Parathyroid adenoma (tissue), 2 donors: ENCODE measurements around the gene SPPL3.

Experiments
- H2AFZ ChIP-seq: fragments of 300-600 bp; sonication (generic); one replicate; pipeline ENCODE4 v1.7.0; 2017; ENCODE audit warnings: antibody characterized with exemption, mild to moderate bottlenecking
- H3K27ac ChIP-seq: fragments of 300-600 bp; sonication (generic); one replicate; pipeline ENCODE4 v1.7.0; 2017
- H3K27me3 ChIP-seq: fragments of 300-600 bp; sonication (generic); one replicate; pipeline ENCODE4 v1.7.0; 2017; ENCODE audit warnings: low read length; ENCODE audit not compliant: control insufficient read depth, insufficient read depth
- H3K36me3 ChIP-seq: fragments of 300-600 bp; sonication (generic); one replicate; pipeline ENCODE4 v1.7.0; 2017; ENCODE audit warnings: low read length; ENCODE audit not compliant: control insufficient read depth, insufficient read depth
- H3K4me1 ChIP-seq: fragments of 300-600 bp; sonication (generic); one replicate; pipeline ENCODE4 v1.7.0; 2017; ENCODE audit warnings: control low read depth
- H3K4me2 ChIP-seq: fragments of 300-600 bp; sonication (generic); one replicate; pipeline ENCODE4 v1.7.0; 2017; ENCODE audit warnings: low read length
- H3K4me3 ChIP-seq: fragments of 300-600 bp; sonication (generic); one replicate; pipeline ENCODE4 v1.7.0; 2017; ENCODE audit warnings: low read depth, low read length
- H3K79me2 ChIP-seq: fragments of 300-600 bp; sonication (generic); one replicate; pipeline ENCODE4 v1.7.0; 2017; ENCODE audit warnings: control low read depth
- H3K9ac ChIP-seq: fragments of 300-600 bp; sonication (generic); one replicate; pipeline ENCODE4 v1.7.0; 2017; ENCODE audit warnings: mild to moderate bottlenecking
- H3K9me3 ChIP-seq: fragments of 300-600 bp; sonication (generic); one replicate; pipeline ENCODE4 v1.7.0; 2017; ENCODE audit warnings: low read length; ENCODE audit not compliant: control insufficient read depth
- CTCF ChIP-seq: fragments of 300-600 bp; sonication (generic); IDR thresholded peaks from one replicate; pipeline ENCODE4 v1.7.0; 2017; ENCODE audit warnings: antibody characterized with exemption, mild to moderate bottlenecking
- donor health status: primary hyperparathyroidism.

Gene SPPL3

GRCh38 chr12:120759591-120760348, 144.4 kb downstream of the SPPL3 start:
- Histone ChIP-seq H3K27me3 (no peaks in the 10 kb centered on the region), H3K9ac (no peak overlapping the region), H2AFZ (no peak overlapping the region), H3K4me3 (no peak overlapping the region), H3K36me3 (no peaks in the 10 kb centered on the region), H3K4me1 (peaks cover 4% of the 10 kb centered on the region), H3K27ac (no peak overlapping the region), H3K79me2 (no peaks in the 10 kb centered on the region), H3K4me2 (no peak overlapping the region), H3K9me3 (no peaks in the 10 kb centered on the region)
- no peak for TF ChIP-seq CTCF

- Histone ChIP-seq H3K4me2 (no peak overlapping the region), H3K36me3 (no peaks in the 10 kb centered on the region), H3K4me3 (no peak overlapping the region), H2AFZ (no peak overlapping the region), H3K9me3 (no peaks in the 10 kb centered on the region), H3K27me3 (no peaks in the 10 kb centered on the region), H3K27ac (no peak overlapping the region), H3K9ac (no peak overlapping the region), H3K4me1 (peaks cover 4% of the 10 kb centered on the region), H3K79me2 (no peaks in the 10 kb centered on the region)
- TF ChIP-seq CTCF = no peak
Measured at GRCh38 chr12:120758798-120759590, 145.2 kb downstream of the SPPL3 start.

GRCh38 chr12:120757949-120758348, 146.2 kb downstream of the SPPL3 start:
- Histone ChIP-seq H3K36me3 (no peaks in the 10 kb centered on the region), H3K4me1 (peaks cover 4% of the 10 kb centered on the region), H3K9me3 (no peaks in the 10 kb centered on the region), H3K27ac (no peak overlapping the region), H3K4me2 (no peak overlapping the region), H3K4me3 (no peak overlapping the region), H2AFZ (no peak overlapping the region), H3K27me3 (no peaks in the 10 kb centered on the region), H3K9ac (no peak overlapping the region), H3K79me2 (no peaks in the 10 kb centered on the region)
- no peak for TF ChIP-seq CTCF

GRCh38 chr12:120757226-120757742, 146.9 kb downstream of the SPPL3 start:
- H3K79me2 ChIP-seq = no peaks in the 10 kb centered on the region
- TF ChIP-seq CTCF = no peak
- no peak overlapping the region for H2AFZ ChIP-seq
- H3K4me3 ChIP-seq = no peak overlapping the region
- H3K9ac ChIP-seq = no peak overlapping the region
- H3K36me3 ChIP-seq = no peaks in the 10 kb centered on the region
- no peaks in the 10 kb centered on the region for H3K9me3 ChIP-seq
- no peaks in the 10 kb centered on the region for H3K27me3 ChIP-seq
- H3K4me2 ChIP-seq = no peak overlapping the region
- no peak overlapping the region for H3K27ac ChIP-seq
- H3K4me1 ChIP-seq = peaks cover 4% of the 10 kb centered on the region
